NOMO-1 (cell line): ENCODE measurements around the gene NTF3.

Experiments
- DNase-seq, 2 experiments: peaks; one replicate each; lab custom pipeline; 2025; ENCODE audit not compliant: unreplicated experiment in 2 of 2; lab: John Stamatoyannopoulos, UW

The NTF3 gene

GRCh38 chr12:5485454-5485853 is 53.5 kb downstream of the NTF3 start:
- DNase-seq = no peak

DNA sequence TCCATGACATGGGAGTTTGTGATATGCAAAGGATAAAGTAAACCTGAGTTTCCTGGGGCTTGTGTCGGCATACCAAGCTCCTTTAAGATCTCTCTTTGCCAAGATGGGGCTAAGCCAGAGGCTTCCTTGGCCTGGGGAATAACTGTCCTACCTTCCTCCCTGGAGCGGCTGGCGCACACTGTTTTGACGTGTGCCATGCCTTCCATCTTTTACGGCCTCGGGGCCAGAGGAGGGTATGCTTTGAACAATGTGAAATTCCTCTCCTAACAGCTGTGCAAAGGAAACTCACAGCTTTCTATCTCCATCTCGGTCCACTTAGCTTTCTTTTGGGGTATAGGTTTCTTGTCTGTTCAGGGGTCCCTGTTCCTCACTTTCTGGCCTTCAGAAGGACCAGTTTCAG is 55.2 kb downstream of the NTF3 start:
- DNase-seq = no peak

- DNase-seq = no peak
These were observed 56.2 kb downstream of the NTF3 start for GRCh38 chr12:5487948-5488625.

DNA sequence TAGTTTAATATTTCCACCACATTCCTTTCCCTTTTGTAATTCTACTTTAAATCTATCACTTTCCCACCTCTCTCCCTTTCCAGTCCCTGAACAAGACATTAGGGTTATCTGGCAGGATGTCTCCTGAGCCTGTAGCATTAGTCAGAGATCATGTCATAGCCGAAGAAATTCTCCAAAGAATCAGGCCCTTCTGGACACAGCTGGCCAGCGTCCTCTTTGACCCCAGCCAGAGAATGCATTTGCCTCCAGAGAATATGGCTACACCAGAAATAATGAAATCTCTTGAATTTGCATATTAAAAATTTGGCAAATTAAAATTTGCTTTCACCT is 56.7 kb downstream of the NTF3 start:
- DNase-seq = no peak

DNA sequence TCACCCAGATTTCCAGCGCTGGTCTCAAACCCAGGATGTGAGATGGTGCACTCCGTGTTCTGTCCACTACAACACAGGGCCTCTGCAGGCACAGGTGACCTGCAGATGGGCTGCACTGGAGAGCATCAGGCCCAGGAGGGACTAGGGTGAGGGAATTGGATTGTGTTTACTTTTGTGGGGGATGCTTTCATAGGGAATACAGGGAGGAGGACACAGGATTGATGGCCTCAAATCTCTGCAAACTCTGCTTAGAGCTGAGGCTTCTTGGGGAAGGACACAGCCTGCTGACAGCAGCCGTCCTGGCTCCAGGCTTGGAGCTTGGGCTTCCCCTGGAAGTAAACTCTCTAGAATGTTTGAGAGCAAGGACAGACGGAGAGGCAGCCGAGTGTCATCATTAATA is 57.1 kb downstream of the NTF3 start:
- DNase-seq = no peak

- no peak for DNase-seq
These were observed 58.0 kb downstream of the NTF3 start for GRCh38 chr12:5489760-5490406.

DNA sequence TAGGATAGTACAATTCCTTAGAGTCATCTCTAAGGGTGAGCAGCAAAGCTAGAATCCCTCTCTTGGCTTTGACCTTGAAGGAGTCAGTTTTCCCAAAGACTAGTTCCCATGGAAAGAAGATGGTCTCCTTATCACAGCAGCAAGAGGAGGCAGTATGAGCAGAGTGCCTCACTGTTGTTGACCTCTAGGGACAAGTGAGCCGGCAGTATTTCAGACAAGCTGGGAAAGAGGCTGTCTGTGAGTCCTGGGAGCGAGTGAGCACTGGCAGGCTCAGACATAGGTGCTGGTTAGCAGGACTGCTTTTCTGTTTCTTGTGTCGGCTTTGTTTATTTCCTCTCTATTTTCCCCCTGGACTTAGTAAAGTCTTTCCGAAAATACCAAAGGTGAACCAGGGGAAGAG is 60.7 kb downstream of the NTF3 start:
- no peak for DNase-seq

DNA sequence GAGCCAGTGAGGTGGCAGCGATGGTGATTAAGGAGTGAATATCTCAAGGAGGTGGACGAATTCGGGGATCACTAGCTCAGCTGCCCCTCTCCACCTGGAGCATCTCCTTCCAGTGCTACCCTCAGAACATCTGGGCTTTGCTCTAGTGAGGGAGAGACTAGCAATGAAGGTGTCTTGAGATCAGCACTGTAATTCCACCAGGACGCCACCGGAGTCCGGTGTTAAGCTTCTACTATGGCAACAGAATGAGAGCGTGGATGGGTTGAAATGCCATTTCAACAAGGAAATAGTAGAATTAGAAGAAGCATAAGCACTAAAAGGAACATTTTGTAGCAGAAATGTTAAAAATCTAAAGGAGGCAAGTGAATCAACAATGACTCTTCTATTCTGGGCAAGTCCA is 61.1 kb downstream of the NTF3 start:
- DNase-seq = no peak

DNA sequence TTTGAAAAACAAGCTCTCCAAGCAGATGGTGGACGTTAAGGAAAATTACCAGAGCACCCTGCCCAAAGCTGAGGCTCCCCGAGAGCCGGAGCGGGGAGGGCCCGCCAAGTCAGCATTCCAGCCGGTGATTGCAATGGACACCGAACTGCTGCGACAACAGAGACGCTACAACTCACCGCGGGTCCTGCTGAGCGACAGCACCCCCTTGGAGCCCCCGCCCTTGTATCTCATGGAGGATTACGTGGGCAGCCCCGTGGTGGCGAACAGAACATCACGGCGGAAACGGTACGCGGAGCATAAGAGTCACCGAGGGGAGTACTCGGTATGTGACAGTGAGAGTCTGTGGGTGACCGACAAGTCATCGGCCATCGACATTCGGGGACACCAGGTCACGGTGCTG is 62.4 kb downstream of the NTF3 start:
- no peak for DNase-seq

DNA sequence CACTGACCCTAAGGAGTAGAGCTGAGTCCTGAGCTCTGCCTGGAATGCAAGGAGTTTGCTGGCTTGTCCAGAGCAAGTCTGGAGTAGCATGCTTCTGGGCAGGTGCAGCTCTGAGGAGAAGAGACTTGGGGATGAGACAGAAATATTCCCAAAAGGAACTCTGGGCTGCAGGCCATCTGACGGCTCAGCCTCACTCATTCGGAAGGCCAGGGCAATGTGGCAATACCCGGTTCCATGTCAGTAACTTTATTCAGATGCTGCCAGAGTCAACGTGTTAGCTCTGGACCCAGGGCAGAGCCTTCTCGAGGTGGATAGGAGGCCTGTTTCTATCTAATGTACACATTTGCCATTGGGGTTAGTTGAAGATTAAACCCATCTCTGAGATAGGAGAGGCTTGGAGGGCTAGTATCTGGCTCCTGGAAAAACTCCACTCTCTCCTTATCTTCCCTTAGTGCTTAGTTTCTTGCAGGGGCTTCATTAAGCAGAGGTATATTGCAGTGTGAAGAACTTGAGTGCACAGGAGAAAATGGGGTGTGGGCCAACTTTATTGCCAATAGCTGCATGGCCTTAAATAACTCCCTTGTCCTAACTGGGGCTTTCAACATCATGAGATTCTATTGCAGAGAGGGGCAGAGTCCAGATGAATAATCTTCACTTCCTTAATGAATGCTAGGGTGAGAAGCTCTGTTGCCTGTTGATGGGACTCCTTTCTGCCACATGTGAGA is 65.6 kb downstream of the NTF3 start:
- DNase-seq = no peak

DNA sequence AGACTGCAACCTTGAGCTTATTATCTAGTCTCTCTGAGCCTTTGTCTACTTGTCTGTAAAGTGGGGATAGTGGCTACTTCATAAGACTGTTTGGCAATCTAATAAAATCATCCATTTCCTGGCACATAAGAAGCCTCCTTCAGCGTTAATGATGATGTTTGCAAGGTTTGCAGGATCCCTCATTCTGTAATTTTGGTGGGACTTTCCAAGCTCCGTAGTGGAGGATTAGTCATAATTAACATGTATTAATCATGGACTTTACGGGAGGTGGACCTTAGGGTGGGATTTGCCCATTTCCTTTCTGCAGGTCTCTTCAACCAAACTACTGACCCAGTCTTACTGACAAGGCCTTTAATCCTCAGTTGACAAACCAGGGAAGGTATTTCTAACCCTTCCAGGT is 66.2 kb downstream of the NTF3 start:
- DNase-seq = no peak

DNA sequence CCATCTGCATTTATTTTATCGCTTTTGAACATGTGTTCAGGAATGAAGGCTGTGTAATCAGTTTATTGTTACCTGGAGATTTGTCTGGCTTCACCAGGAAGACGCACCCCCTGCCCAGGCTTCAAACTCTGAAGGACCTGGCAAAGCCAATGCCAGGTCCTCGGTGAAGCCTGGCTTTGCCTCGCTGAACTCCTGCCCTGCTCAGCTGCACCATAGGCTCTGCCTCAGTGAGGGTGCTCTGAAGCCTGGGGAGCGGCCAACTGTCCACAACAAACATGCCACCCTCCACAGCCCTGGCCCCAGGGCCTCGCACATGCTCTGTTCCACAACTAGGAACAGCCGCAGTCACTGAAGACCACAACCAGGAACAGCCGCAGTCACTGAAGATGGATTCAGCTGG is 66.9 kb downstream of the NTF3 start:
- no peak for DNase-seq

GRCh38 chr12:5499566-5500330 is 67.8 kb downstream of the NTF3 start:
- DNase-seq = no peak

- DNase-seq = no peak
These were observed 68.4 kb downstream of the NTF3 start for GRCh38 chr12:5500331-5500659.

DNA sequence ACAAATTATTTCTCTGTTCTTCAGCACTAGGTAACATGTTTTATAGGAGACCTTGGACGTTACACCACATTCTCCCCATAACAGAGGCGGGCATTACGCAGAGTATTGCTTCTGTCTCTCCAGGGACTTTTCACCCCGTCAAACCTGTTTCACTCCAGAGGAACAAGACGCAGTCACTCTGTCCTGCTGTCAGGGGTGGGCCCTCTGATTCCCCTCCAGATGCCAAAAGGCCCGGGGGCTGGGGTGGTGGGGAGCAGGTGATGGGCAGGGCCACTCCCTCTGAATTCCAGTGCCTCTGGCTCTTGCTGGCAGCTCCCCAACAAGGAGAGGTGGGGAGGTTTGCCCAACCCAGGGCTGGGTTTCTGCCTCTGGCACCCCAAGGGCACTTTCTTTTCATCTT is 71.9 kb downstream of the NTF3 start:
- DNase-seq = no peak

- no peak for DNase-seq
These were observed 73.2 kb downstream of the NTF3 start for GRCh38 chr12:5505116-5505515.

DNA sequence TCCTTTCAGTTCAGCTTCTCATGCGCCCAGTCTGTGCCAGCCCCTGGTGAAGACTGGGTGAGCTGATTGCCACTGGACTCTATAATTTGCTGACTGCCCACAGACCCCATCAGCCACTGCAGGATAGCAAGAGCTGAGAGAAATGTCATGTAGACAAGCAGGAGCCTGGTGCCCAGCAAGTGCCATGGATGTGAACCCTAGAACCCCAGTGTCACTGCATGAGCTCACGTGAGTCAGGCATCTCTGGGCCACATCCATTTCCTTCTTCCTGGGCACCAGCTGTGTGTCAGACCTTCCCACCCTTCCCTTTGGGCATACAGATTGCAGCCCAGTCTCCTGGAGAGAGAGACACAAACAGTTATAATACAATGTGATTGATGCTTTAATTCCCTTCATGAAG is 73.8 kb downstream of the NTF3 start:
- no peak for DNase-seq

GRCh38 chr12:5506295-5506694 is 74.4 kb downstream of the NTF3 start:
- DNase-seq = no peak

GRCh38 chr12:5506821-5507231 is 74.9 kb downstream of the NTF3 start:
- DNase-seq = no peak

GRCh38 chr12:5507401-5507935 is 75.6 kb downstream of the NTF3 start:
- DNase-seq = no peak

DNA sequence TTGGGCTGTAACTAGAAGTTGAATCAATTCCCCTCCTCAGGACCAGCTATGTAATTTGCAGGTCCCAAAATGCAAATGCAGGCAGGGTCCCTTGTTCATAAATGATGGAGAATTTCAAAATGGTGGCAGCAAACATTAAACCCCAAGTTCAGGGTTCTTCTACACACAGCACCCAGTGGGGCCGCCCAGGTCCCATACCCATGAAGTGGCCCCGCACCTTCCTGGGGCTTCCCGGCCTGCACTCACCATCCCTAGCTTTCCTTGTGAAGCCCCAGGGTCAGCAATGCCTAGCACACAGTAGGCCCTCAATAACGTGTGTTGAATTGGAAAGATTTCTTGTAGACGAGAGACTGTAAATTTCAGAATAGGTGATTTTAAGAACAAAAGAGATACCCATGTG is 76.0 kb downstream of the NTF3 start:
- DNase-seq = no peak
